DND-41 (cell line): ENCODE measurements around the gene SYCE3.

Source experiments
- ATAC-seq: fragments of 200-7000 bp; cut with Tn5 transposase; 3 replicates; pipeline ENCODE4 v1.9.1; 2021; ENCODE audit warnings: low read depth; ENCODE audit not compliant: insufficient read depth
- DNase-seq: peaks from one replicate; pipeline ENCODE4 v3.0.0-alpha.2; 2020
- H2AFZ ChIP-seq: 2 replicates; pipeline ENCODE4 v1.6.0; 2012; ENCODE audit warnings: low read depth, low read length
- H3K27ac ChIP-seq: 2 replicates; pipeline ENCODE4 v1.5.1; 2012; ENCODE audit warnings: low read length, inconsistent platforms
- H3K27me3 ChIP-seq: fragments of 200-600 bp; sonication (generic); 2 replicates; pipeline ENCODE4 v1.6.0; 2012; ENCODE audit warnings: low read length, mild to moderate bottlenecking, inconsistent platforms; ENCODE audit not compliant: insufficient read depth, poor library complexity
- H3K36me3 ChIP-seq: 2 replicates; pipeline ENCODE4 v1.5.1; 2012; ENCODE audit warnings: low read length, inconsistent platforms; ENCODE audit not compliant: insufficient read depth
- H3K4me1 ChIP-seq: 2 replicates; pipeline ENCODE4 v1.5.1; 2012; ENCODE audit warnings: mild to moderate bottlenecking, low read length; ENCODE audit not compliant: insufficient read depth
- H3K4me2 ChIP-seq: 2 replicates; pipeline ENCODE4 v1.6.0; 2012; ENCODE audit warnings: mild to moderate bottlenecking, moderate library complexity, low read length, inconsistent platforms; ENCODE audit not compliant: insufficient read depth
- H3K4me3 ChIP-seq, 2 experiments: fragments of 200-600 bp in 1 of 2; shearing (Covaris generic) in 1 of 2; 2 replicates each; pipeline ENCODE4 v1.5.1; 2012 to 2016; ENCODE audit warnings: inconsistent platforms in 2 of 2, low read length in 2 of 2, mild to moderate bottlenecking in 2 of 2, low read depth in 1 of 2, moderate library complexity in 1 of 2
- H3K79me2 ChIP-seq: 2 replicates; pipeline ENCODE4 v1.6.0; 2012; ENCODE audit warnings: low read length, inconsistent platforms; ENCODE audit not compliant: insufficient read depth
- H3K9ac ChIP-seq: 2 replicates; pipeline ENCODE4 v1.6.0; 2012; ENCODE audit warnings: low read depth, mild to moderate bottlenecking, inconsistent platforms, low read length, moderate library complexity
- H3K9me3 ChIP-seq: 2 replicates; pipeline ENCODE4 v1.5.1; 2012; ENCODE audit warnings: low read length, moderate library complexity, mild to moderate bottlenecking, inconsistent platforms; ENCODE audit not compliant: insufficient read depth, severe bottlenecking
- H4K20me1 ChIP-seq: 2 replicates; pipeline ENCODE4 v1.6.0; 2012; ENCODE audit warnings: low read length; ENCODE audit not compliant: insufficient read depth
- CTCF ChIP-seq: IDR thresholded peaks from 2 replicates; pipeline ENCODE4 v1.5.1; 2012; ENCODE audit warnings: borderline replicate concordance, low read length, moderate library complexity, mild to moderate bottlenecking; ENCODE audit not compliant: poor library complexity, severe bottlenecking; ENCODE audit errors: extremely low read depth
- EZH2 ChIP-seq: IDR thresholded peaks from 3 replicates; pipeline ENCODE4 v1.6.1; 2012; ENCODE audit warnings: borderline replicate concordance, low read depth, mild to moderate bottlenecking, moderate library complexity, low read length, inconsistent platforms; ENCODE audit not compliant: severe bottlenecking

The SYCE3 gene

GRCh38 chr22:50603511-50604255 lies 41.0 kb upstream of the SYCE3 start:
- no peak for ATAC-seq
- TF ChIP-seq EZH2 (no peak), CTCF (no peak)
- H3K4me3 ChIP-seq = no peak overlapping the region
- H3K27ac ChIP-seq = no peak overlapping the region
- H4K20me1 ChIP-seq = no peaks in the 10 kb centered on the region; the same call in 1 of the 2 replicates
- H3K4me2 ChIP-seq = no peak overlapping the region
- no peak for DNase-seq
- no peak overlapping the region for H3K9ac ChIP-seq
- no peaks in the 10 kb centered on the region for H3K27me3 ChIP-seq
- no peaks in the 10 kb centered on the region for H3K4me1 ChIP-seq
- no peak overlapping the region for H2AFZ ChIP-seq
- no peaks in the 10 kb centered on the region for H3K79me2 ChIP-seq
- no peaks in the 10 kb centered on the region for H3K36me3 ChIP-seq
- no peaks in the 10 kb centered on the region for H3K9me3 ChIP-seq

- ATAC-seq (no peak), DNase-seq (no peak)
- H3K27me3 ChIP-seq = no peaks in the 10 kb centered on the region
These were observed 39.6 kb upstream of the SYCE3 start for GRCh38 chr22:50602338-50602700.

GRCh38 chr22:50601669-50602337 lies 39.1 kb upstream of the SYCE3 start:
- H3K79me2 ChIP-seq = no peaks in the 10 kb centered on the region
- no peaks in the 10 kb centered on the region for H3K27me3 ChIP-seq
- no peak for TF ChIP-seq CTCF
- no peak for TF ChIP-seq EZH2
- H2AFZ ChIP-seq = no peak overlapping the region
- H3K36me3 ChIP-seq = no peaks in the 10 kb centered on the region
- H3K9me3 ChIP-seq = no peaks in the 10 kb centered on the region
- no peaks in the 10 kb centered on the region for H3K4me1 ChIP-seq
- no peak overlapping the region for H3K4me2 ChIP-seq
- H3K4me3 ChIP-seq = no peak overlapping the region
- ATAC-seq = no peak
- H3K9ac ChIP-seq = no peak overlapping the region
- H3K27ac ChIP-seq = no peak overlapping the region
- DNase-seq = no peak
- no peaks in the 10 kb centered on the region; the same call in 1 of the 2 replicates for H4K20me1 ChIP-seq

More at GRCh38 chr22:50602338-50602700, 39.6 kb upstream of the SYCE3 start:
- TF ChIP-seq EZH2 = no peak
- no peak for TF ChIP-seq CTCF
- H3K4me1 ChIP-seq = no peaks in the 10 kb centered on the region
- no peak overlapping the region for H3K4me3 ChIP-seq
- H3K27ac ChIP-seq = no peak overlapping the region
- no peak overlapping the region for H3K4me2 ChIP-seq
- no peaks in the 10 kb centered on the region for H3K79me2 ChIP-seq
- no peaks in the 10 kb centered on the region for H3K9me3 ChIP-seq
- H2AFZ ChIP-seq = no peak overlapping the region
- no peaks in the 10 kb centered on the region for H3K36me3 ChIP-seq
- H3K9ac ChIP-seq = no peak overlapping the region
- H4K20me1 ChIP-seq = no peaks in the 10 kb centered on the region; the same call in 1 of the 2 replicates
